ENCODE data around the gene HDAC5.
"Not testable (repeated sequence)": the region's sequence is repeated elsewhere in the genome, so short reads cannot be mapped to it uniquely, and the experiment has no call there.

HDAC5 gene

DNA sequence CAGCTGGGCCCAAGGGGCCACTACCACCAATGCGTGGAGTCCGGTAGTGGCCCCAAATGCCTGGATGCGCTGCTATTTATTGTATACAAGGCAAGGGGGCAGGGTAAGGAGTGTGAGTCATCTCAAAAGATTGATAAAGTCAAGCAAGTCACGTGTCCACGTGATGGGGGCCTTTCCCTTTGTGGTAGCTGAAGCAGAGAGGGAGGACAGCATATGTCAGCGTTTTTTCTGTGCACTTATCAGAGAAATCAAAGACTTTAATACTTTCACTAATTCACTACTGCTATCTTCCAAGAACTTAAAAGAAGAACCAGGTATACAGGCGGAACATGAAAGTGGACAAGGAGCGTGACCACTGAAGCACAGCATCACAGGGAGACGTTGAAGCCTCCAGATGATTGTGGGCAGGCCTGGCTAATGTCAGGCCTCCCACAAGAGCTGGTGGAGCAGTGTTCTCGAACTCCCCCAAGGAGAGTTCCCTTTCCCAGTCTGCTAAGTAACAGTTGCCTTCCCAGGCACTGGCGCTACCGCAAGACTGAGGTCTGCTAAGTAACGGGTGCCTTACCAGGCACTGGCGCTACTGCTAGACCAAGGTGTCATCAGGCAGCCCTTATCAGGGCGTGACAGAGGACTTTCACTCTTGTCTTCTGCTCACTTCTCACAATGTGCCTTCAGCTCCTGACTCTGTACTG lies 36.2 kb upstream of the HDAC5 start:
- no peak for DNase-seq (ENCODE audit: low read depth)
- TF ChIP-seq, protein P1, sequence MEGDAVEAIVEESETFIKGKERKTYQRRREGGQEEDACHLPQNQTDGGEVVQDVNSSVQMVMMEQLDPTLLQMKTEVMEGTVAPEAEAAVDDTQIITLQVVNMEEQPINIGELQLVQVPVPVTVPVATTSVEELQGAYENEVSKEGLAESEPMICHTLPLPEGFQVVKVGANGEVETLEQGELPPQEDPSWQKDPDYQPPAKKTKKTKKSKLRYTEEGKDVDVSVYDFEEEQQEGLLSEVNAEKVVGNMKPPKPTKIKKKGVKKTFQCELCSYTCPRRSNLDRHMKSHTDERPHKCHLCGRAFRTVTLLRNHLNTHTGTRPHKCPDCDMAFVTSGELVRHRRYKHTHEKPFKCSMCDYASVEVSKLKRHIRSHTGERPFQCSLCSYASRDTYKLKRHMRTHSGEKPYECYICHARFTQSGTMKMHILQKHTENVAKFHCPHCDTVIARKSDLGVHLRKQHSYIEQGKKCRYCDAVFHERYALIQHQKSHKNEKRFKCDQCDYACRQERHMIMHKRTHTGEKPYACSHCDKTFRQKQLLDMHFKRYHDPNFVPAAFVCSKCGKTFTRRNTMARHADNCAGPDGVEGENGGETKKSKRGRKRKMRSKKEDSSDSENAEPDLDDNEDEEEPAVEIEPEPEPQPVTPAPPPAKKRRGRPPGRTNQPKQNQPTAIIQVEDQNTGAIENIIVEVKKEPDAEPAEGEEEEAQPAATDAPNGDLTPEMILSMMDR (conservative IDR thresholded peaks at IDR 0.05; ENCODE audit: low read length): no peak
- H3K4me3 ChIP-seq (ENCODE audit: low read length): no peak overlapping the region

DNA sequence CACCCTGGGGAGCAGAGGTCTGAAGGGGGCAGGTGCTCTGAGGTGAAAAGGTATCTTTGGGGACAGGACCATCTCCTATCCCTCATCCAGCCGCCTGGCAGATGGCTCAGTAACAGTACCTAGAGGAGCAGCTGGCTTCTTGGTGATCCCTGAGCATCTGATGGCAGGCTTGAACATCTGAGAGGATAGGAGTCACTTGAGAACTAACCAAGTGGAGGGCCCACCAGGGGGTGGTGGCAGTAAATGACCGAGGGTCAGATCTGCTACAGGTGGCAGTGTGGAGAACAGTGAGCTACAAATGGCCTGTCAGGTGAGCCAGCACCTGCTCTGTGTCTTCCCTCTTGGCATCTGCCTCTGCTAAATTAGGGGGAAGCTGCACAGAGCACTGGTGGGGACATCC lies 32.0 kb upstream of the HDAC5 start:
- no peak overlapping the region for H3K4me3 ChIP-seq (ENCODE audit: low read length)
- TF ChIP-seq, protein P1 (conservative IDR thresholded peaks at IDR 0.05; ENCODE audit: low read length): no peak
- DNase-seq (ENCODE audit: low read depth): no peak

DNA sequence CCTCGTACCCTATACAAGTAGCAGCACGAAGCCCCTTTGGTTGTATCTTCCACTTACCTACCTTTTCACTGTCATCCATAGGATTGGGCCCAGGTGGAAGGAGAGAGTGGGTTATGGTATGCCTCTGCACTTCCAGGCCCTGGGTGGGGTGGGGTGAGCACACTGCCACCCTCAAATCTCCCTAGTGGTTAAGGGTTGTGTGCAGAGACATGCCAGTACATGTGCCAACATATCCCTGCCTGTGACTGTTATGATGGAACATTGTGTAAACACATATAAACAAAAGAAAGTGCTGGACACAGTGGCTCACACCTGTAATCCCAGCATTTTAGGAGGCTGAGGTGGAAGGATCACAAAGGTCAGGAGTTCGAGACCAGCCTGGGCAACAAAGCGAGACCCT lies 29.4 kb upstream of the HDAC5 start:
- no peak for DNase-seq (ENCODE audit: low read depth)
- H3K4me3 ChIP-seq (ENCODE audit: low read length): no peak overlapping the region
- TF ChIP-seq, protein P1 (conservative IDR thresholded peaks at IDR 0.05; ENCODE audit: low read length): no peak

DNA sequence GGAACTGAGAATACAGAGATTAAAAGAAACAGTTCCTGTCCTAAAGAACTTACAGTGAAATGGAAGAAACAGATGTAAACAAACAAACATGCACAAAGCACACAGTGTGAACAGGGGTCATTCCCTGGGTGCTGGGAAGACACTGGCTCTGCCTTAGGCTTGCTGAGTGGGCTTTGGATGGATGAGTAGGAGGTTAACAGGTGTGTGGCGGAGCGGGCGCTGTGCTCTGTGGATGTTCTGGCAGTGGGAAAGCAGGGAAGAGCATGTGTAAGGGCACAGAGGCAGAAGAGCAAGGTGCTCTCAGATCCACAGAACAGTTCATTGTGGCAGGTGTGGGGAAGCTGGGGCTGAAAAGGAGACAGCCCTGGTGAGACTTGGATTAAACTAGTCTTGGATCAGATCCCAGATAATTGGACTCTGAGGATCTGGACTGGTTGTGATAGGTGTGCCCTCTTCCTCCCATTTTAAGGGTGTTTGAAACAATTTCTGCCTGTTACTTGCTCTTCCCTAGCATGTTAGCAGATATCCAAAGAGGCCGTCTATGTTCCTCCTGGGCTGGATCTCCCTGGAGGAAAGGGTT lies 26.4 kb upstream of the HDAC5 start:
- TF ChIP-seq, protein P1 (conservative IDR thresholded peaks at IDR 0.05; ENCODE audit: low read length): no peak
- DNase-seq (ENCODE audit: low read depth): no peak
- no peak overlapping the region for H3K4me3 ChIP-seq (ENCODE audit: low read length)

DNA sequence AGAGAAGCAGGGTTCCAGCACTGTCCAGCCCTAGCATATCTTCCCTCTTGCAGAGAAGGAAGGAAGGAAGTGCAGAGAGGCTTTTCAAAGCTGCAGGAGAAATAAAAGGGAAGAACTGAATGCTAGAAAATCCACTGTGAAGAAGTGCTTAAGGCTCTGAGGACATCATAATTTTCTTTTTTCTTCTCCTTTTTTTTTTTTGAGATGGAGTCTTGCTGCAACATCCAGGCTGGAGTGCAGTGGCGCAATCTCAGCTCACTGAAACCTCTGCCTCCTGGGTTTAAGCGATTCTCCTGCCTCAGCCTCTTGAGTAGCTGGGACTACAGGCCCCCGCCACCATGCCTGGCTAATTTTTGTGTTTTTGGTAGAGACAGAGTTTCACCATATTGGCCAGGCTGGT lies 25.6 kb upstream of the HDAC5 start:
- DNase-seq (ENCODE audit: low read depth); H3K4me3 ChIP-seq (ENCODE audit: low read length): not testable (repeated sequence)

DNA sequence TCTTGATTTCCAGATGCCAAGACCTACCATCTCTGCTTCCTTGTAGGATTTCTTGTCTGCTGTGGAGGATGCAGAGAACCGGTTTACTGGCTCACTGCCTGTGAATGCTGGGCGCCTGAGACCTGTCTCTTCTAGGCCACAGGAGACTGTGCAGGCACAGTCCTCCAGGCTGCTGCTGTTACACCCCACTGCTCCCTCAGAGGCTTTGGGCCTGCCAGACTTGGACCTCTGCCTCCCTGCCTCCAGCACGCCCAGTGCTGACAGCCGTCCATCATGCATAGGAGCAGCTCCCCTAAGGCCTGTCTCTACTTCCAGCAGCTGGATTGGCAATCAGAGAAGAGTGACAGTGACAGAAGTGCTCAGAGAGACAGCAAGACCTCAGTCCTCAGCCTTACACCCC lies 24.4 kb upstream of the HDAC5 start:
- no peak overlapping the region for H3K4me3 ChIP-seq (ENCODE audit: low read length)
- TF ChIP-seq, protein P1 (conservative IDR thresholded peaks at IDR 0.05; ENCODE audit: low read length): no peak
- no peak for DNase-seq (ENCODE audit: low read depth)

DNA sequence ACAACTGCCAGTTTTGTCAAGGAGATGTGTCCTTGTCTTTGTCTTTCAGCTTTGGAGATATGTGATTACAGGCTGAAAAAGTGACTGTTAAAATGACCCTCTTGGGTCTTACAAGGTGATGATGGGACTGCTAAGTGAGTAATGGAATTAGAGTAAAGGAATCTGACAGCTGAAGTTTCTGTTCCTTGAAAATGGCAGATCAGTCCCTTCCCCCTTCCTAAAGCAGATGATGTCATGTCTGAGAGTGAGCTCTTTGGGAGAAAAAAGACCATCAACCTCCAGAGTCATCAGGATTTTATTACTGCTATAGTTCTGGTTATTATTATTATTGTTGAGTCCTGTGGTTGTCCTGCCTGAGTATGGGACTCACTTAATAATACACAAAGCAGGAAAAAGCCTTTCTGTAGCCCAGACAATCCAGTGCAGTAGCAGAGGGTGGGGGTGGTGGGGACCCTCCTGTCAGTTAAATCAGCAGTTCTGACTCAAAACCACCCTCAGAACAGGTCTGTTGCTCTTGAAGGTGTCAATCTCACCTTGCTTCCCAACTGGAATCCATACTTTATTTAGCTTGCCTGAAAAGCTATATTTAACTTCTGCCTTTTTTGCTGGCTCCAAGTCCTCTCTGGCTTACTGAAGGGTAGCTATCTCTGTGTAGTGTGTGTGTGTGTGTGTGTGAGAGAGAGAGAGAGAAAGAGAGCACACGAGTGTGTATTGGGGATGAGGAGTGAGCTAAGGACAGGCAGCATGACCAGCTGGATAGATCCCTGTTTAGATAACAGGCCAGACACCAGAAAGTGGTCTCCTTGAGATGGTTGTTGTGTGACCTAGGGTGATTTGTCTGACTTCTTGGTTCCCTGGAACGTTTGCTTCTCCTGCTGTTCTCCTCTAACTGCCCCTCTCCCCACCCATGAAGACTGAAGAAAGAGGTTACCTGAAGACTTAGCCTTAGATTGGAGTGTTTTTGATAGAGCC lies 23.2 kb upstream of the HDAC5 start:
- no peak overlapping the region for H3K4me3 ChIP-seq (ENCODE audit: low read length)
- no peak for DNase-seq (ENCODE audit: low read depth)
- TF ChIP-seq, protein P1 (conservative IDR thresholded peaks at IDR 0.05; ENCODE audit: low read length): no peak

Data from AG10803 (cell line).